ENCODE data around the gene SUSD6.

DNA sequence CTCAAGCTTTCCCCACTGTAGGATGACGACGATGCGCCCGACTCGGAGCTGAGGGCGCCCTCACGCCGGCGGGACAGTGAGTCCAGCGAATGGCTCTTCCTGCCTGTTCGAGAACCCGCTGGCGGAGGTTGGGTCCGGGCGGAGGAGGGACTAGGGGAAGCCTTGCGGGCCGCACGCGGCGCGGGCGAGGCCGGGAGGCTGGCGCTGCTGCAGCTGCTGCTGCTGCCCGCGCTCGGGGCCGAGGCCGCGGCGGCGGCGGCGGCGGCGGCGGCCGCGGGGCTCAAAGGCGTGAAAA is 38.6 kb upstream of the SUSD6 start:
- TF ChIP-seq JUND (IDR thresholded peaks at IDR 0.05) = no peak
- no peak for TF ChIP-seq CTCF (IDR thresholded peaks at IDR 0.05; ENCODE audit: low read depth, low read length, missing input control)
- no peak for TF ChIP-seq GABPA (IDR thresholded peaks at IDR 0.05 in 1 of 2, conservative IDR thresholded peaks at IDR 0.05 in 1 of 2)
- TF ChIP-seq, protein P1, sequence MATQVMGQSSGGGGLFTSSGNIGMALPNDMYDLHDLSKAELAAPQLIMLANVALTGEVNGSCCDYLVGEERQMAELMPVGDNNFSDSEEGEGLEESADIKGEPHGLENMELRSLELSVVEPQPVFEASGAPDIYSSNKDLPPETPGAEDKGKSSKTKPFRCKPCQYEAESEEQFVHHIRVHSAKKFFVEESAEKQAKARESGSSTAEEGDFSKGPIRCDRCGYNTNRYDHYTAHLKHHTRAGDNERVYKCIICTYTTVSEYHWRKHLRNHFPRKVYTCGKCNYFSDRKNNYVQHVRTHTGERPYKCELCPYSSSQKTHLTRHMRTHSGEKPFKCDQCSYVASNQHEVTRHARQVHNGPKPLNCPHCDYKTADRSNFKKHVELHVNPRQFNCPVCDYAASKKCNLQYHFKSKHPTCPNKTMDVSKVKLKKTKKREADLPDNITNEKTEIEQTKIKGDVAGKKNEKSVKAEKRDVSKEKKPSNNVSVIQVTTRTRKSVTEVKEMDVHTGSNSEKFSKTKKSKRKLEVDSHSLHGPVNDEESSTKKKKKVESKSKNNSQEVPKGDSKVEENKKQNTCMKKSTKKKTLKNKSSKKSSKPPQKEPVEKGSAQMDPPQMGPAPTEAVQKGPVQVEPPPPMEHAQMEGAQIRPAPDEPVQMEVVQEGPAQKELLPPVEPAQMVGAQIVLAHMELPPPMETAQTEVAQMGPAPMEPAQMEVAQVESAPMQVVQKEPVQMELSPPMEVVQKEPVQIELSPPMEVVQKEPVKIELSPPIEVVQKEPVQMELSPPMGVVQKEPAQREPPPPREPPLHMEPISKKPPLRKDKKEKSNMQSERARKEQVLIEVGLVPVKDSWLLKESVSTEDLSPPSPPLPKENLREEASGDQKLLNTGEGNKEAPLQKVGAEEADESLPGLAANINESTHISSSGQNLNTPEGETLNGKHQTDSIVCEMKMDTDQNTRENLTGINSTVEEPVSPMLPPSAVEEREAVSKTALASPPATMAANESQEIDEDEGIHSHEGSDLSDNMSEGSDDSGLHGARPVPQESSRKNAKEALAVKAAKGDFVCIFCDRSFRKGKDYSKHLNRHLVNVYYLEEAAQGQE (IDR thresholded peaks at IDR 0.05) = no peak
- TF ChIP-seq MAX (IDR thresholded peaks at IDR 0.05) = no peak
- TF ChIP-seq YY1 (IDR thresholded peaks at IDR 0.05) = no peak
- TF ChIP-seq TAF1 (conservative IDR thresholded peaks at IDR 0.05) = no peak
- no peak for TF ChIP-seq HNF4A (conservative IDR thresholded peaks at IDR 0.05)
- TF ChIP-seq EGR1 (IDR thresholded peaks at IDR 0.05; ENCODE audit: low read depth in 2 of 2) = no peak
- TF ChIP-seq SP1 (IDR thresholded peaks at IDR 0.05) = no peak
- TF ChIP-seq RAD21 (IDR thresholded peaks at IDR 0.05) = no peak
- TF ChIP-seq, protein P2, sequence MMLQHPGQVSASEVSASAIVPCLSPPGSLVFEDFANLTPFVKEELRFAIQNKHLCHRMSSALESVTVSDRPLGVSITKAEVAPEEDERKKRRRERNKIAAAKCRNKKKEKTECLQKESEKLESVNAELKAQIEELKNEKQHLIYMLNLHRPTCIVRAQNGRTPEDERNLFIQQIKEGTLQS (IDR thresholded peaks at IDR 0.05) = no peak

All from liver (tissue), 3 donors.